ENCODE data around the gene PLEKHG2.
"Not testable (repeated sequence)": the region's sequence is repeated elsewhere in the genome, so short reads cannot be mapped to it uniquely, and the experiment has no call there.

Gene PLEKHG2

GRCh38 chr19:39412100-39412866, at the start of gene PLEKHG2:
Gene PLEKHG2, plus strand, starts transcription at chr19:39412669. Its CDS starts 1,418 bp downstream, at chr19:39414087.
- DNase-seq, result peak; percentile 96

- DNase-seq, result no peak
Measured at GRCh38 chr19:39362682-39363657, 49.5 kb upstream of the PLEKHG2 start.

GRCh38 chr19:39363901-39364457, 48.5 kb upstream of the PLEKHG2 start:
- no peak for DNase-seq

- no peak for DNase-seq
Measured at GRCh38 chr19:39365531-39365930, 46.9 kb upstream of the PLEKHG2 start.

- no peak for DNase-seq
Measured at GRCh38 chr19:39369200-39369599, 43.3 kb upstream of the PLEKHG2 start.

GRCh38 chr19:39370735-39371134, 41.7 kb upstream of the PLEKHG2 start:
- no peak for DNase-seq

GRCh38 chr19:39372047-39372802, 40.2 kb upstream of the PLEKHG2 start:
- DNase-seq, result no peak

- DNase-seq, result no peak
Measured at GRCh38 chr19:39372941-39373340, 39.5 kb upstream of the PLEKHG2 start.

- DNase-seq, result no peak
Measured at GRCh38 chr19:39375929-39376328, 36.5 kb upstream of the PLEKHG2 start.

- no peak for DNase-seq
Measured at GRCh38 chr19:39377373-39378362, 34.8 kb upstream of the PLEKHG2 start.

- not testable (repeated sequence) for DNase-seq
Measured at GRCh38 chr19:39379366-39379765, 33.1 kb upstream of the PLEKHG2 start.

GRCh38 chr19:39379865-39380396, 32.5 kb upstream of the PLEKHG2 start:
- no peak for DNase-seq

- no peak for DNase-seq
Measured at GRCh38 chr19:39380521-39381502, 31.7 kb upstream of the PLEKHG2 start.

- DNase-seq, result no peak
Measured at GRCh38 chr19:39381910-39382611, 30.4 kb upstream of the PLEKHG2 start.

- no peak for DNase-seq
Measured at GRCh38 chr19:39382991-39383828, 29.3 kb upstream of the PLEKHG2 start.

- no peak for DNase-seq
Measured at GRCh38 chr19:39384839-39385568, 27.5 kb upstream of the PLEKHG2 start.

- no peak for DNase-seq
Measured at GRCh38 chr19:39385629-39386411, 26.6 kb upstream of the PLEKHG2 start.

Data from activated CD4-positive, alpha-beta T cell treated with anti-CD3 and anti-CD28 coated beads for 1 hour (primary cell).